Body of pancreas (tissue), 4 donors: ENCODE data around the gene FIBCD1.

Experiments used
- POLR2A ChIP-seq, 3 donors: fragments of 450-650 bp; IDR thresholded peaks; one replicate each; pipeline ENCODE4 v1.6.1; 2016; ENCODE audit warnings: antibody characterized with exemption in 3 of 3, mild to moderate bottlenecking in 2 of 3
- TF ChIP-seq, protein P1 (sequence below), 7 experiments: fragments of 450-650 bp in 4 of 7; fragments of 200-600 bp in 3 of 7; sonication (generic) in 3 of 7; IDR thresholded peaks; one replicate each; pipeline ENCODE4 v1.5.1; 2016 to 2019; ENCODE audit warnings: antibody characterized with exemption in 7 of 7

- TF ChIP-seq, protein P1, sequence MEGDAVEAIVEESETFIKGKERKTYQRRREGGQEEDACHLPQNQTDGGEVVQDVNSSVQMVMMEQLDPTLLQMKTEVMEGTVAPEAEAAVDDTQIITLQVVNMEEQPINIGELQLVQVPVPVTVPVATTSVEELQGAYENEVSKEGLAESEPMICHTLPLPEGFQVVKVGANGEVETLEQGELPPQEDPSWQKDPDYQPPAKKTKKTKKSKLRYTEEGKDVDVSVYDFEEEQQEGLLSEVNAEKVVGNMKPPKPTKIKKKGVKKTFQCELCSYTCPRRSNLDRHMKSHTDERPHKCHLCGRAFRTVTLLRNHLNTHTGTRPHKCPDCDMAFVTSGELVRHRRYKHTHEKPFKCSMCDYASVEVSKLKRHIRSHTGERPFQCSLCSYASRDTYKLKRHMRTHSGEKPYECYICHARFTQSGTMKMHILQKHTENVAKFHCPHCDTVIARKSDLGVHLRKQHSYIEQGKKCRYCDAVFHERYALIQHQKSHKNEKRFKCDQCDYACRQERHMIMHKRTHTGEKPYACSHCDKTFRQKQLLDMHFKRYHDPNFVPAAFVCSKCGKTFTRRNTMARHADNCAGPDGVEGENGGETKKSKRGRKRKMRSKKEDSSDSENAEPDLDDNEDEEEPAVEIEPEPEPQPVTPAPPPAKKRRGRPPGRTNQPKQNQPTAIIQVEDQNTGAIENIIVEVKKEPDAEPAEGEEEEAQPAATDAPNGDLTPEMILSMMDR (IDR thresholded peaks at IDR 0.05) = no peak
- no peak for TF ChIP-seq POLR2A (IDR thresholded peaks at IDR 0.05)
Measured at GRCh38 chr9:130931508-130932254, 7.4 kb downstream of the FIBCD1 start.
